ENCODE measurements around the gene ZSCAN5A.
"Not testable (repeated sequence)": the region's sequence is repeated elsewhere in the genome, so short reads cannot be mapped to it uniquely, and the experiment has no call there.

Gene ZSCAN5A

GRCh38 chr19:56218961-56219360, 95.7 kb downstream of the ZSCAN5A start:
- FAIRE-seq = no peak
- no peak for DNase-seq (ENCODE audit: insufficient read length, low spot score)
- TF ChIP-seq CTCF (IDR thresholded peaks at IDR 0.05; ENCODE audit: insufficient read depth, missing control alignments) = no peak

- no peak for TF ChIP-seq CTCF (IDR thresholded peaks at IDR 0.05; ENCODE audit: insufficient read depth, missing control alignments)
- no peak for FAIRE-seq
- no peak for DNase-seq (ENCODE audit: insufficient read length, low spot score)
Observed at GRCh38 chr19:56217039-56217949, 97.3 kb downstream of the ZSCAN5A start.

- no peak for TF ChIP-seq CTCF (IDR thresholded peaks at IDR 0.05; ENCODE audit: insufficient read depth, missing control alignments)
- no peak for FAIRE-seq
- no peak for DNase-seq (ENCODE audit: insufficient read length, low spot score)
Observed at GRCh38 chr19:56211718-56212117, 102.9 kb downstream of the ZSCAN5A start.

GRCh38 chr19:56210036-56210435, 104.6 kb downstream of the ZSCAN5A start:
- not testable (repeated sequence) for FAIRE-seq; DNase-seq (ENCODE audit: insufficient read length, low spot score)

- no peak for TF ChIP-seq CTCF (IDR thresholded peaks at IDR 0.05; ENCODE audit: insufficient read depth, missing control alignments)
- no peak for DNase-seq (ENCODE audit: insufficient read length, low spot score)
- FAIRE-seq = no peak
Observed at GRCh38 chr19:56209091-56209490, 105.5 kb downstream of the ZSCAN5A start.

- not testable (repeated sequence) for DNase-seq (ENCODE audit: insufficient read length, low spot score)
Observed at GRCh38 chr19:56207581-56207980, 107.1 kb downstream of the ZSCAN5A start.

GRCh38 chr19:56201973-56202372, 112.7 kb downstream of the ZSCAN5A start, which contains the start of gene ZSCAN5C:
Gene ZSCAN5C, plus strand, starts transcription at chr19:56202273. Its CDS starts 3,641 bp downstream, at chr19:56205914.
- no peak for DNase-seq (ENCODE audit: insufficient read length, low spot score)
- no peak for TF ChIP-seq CTCF (IDR thresholded peaks at IDR 0.05; ENCODE audit: insufficient read depth, missing control alignments)
- no peak for FAIRE-seq

More at GRCh38 chr19:56207581-56207980, 107.1 kb downstream of the ZSCAN5A start:
- FAIRE-seq = not testable (repeated sequence)

GRCh38 chr19:56199687-56200086, 115.0 kb downstream of the ZSCAN5A start:
- no peak for FAIRE-seq
- no peak for TF ChIP-seq CTCF (IDR thresholded peaks at IDR 0.05; ENCODE audit: insufficient read depth, missing control alignments)
- no peak for DNase-seq (ENCODE audit: insufficient read length, low spot score)

- FAIRE-seq; DNase-seq (ENCODE audit: insufficient read length, low spot score): not testable (repeated sequence)
Observed at GRCh38 chr19:56197646-56198045, 117.0 kb downstream of the ZSCAN5A start, which contains the start of gene ZSCAN5B. Gene ZSCAN5B, minus strand, starts transcription at chr19:56197783. Its CDS starts 4,731 bp downstream, at chr19:56193052.
